Measurements from ENCODE around the gene CPNE6. TPM values are rescaled to one million over a fixed set of nuclear protein-coding genes. Genes with fewer than 3 reads are reported as not detected.

Gene CPNE6
- not detected in 2 replicates for total RNA-seq

DNA sequence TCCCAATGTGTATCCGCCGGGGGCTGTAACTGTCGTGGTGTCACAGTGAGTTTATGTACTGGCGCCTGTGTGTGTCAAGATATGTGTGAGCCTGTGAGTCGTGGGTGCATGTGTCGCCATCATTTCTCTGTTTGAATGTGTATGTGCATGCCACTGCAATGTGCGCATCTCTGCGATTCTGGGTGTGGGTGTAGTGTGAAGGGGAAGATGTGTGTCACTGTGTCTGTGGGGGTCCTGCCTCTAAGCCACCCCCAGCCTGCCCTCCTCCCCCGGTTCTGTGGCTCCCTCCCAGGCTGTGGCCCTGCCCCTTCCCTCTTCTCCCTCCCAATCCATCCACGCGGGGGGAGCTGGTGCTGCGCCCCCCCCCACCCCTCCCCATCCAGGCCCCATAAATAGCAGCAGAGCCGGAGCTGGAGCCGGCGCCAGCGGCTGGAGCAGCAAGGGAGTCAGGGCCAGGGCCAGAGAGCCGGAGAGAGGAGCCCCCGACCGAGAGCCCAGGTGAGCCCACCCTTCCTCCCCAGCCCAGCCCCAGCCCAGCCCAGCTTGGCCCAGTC is at the start of gene CPNE6:
TSS of gene CPNE6 (plus strand) at position 419 of the 554 bp plus-strand sequence. CDS start 1,375 bp downstream, outside the sequence.

DNA sequence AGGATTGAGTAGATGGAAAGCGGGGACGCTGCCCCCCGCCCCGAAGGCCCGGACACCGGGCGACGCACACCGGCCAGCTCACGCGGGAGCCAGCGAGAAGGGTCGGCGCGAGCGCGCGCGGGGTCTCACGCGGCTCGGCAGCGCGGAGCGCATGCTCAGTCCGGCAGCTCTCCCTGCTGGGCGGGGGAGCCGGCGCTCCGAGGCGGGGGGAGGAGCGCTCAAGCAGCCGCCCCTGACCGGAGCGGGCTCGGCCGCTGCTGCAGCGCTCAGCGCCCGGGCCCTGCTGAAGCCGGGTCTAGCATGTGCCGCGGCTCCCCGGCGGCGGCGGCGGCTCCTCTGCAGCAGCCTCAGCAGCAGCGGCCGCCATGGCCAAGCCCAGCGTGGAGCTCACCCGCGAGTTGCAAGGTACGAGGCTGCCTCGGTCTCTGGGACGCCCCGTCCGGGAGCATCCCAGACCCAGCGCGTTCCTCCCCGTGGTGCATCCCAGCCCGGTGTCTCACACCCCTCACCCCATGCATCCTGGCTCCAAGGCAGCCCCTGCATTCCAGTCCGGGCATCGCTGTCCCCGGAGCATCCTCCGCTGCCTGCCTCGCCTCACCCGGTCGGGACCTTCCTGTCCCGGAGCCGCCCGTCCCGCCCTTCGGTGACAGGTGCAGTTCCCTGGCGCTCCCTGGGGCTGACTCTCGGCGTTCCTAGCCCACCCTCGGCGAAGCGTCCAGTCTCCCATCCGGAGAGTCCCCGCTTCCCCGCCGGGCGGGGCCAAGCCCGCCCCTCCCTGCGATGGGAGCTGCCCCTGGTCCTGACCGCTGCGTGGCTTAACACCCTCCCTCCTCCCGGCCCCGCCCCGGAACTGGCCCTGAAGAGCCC is 19.3 kb upstream of the CPNE6 start, which contains the start of gene CARMIL3:
TSS of gene CARMIL3 (plus strand) at position 221 of the 867 bp plus-strand sequence. CDS start at position 366, 145 bp downstream.

GRCh38 chr14:24093901-24094840 is 22.8 kb downstream of the CPNE6 start, which contains the start of gene PCK2:
PCK2 (plus strand) TSS chr14:24094311; CDS start chr14:24094406, 95 bp downstream.

GRCh38 chr14:24114532-24115421 is 43.4 kb downstream of the CPNE6 start, which contains the start of the genes DCAF11 and NRL:
DCAF11 (plus strand) TSS chr14:24114777; CDS start chr14:24115595, 818 bp downstream.
NRL (minus strand) TSS chr14:24114949; CDS start chr14:24082848, 32,101 bp downstream.

Other genes with a start within 250 kb of the CPNE6 start
- gene DHRS4, start 117.8 kb upstream of the CPNE6 start, total RNA-seq = 26.0 and 29.6 TPM in 2 replicates
- 11.5 and 12.0 TPM in 2 replicates for gene DHRS4L2, start 82.6 kb upstream of the CPNE6 start, total RNA-seq
- gene CARMIL3, start 19.6 kb upstream of the CPNE6 start, total RNA-seq = under 0.01 and 0.24 TPM in 2 replicates
- 57.1 and 93.8 TPM in 2 replicates for gene PCK2, start 22.7 kb downstream of the CPNE6 start, total RNA-seq
- 70.1 and 80.1 TPM in 2 replicates for gene DCAF11, start 43.2 kb downstream of the CPNE6 start, total RNA-seq
- 0.96 and 1.9 TPM in 2 replicates for gene NRL, start 43.4 kb downstream of the CPNE6 start, total RNA-seq
- gene FITM1, start 59.1 kb downstream of the CPNE6 start, total RNA-seq = under 0.01 and 0.24 TPM in 2 replicates
- 92.9 and 152 TPM in 2 replicates for gene PSME1, start 64.6 kb downstream of the CPNE6 start, total RNA-seq
- gene EMC9, start 70.0 kb downstream of the CPNE6 start, total RNA-seq = 11.7 and 12.8 TPM in 2 replicates
- 33.7 and 78.8 TPM in 2 replicates for gene PSME2, start 75.0 kb downstream of the CPNE6 start, total RNA-seq
- 23.9 and 49.0 TPM in 2 replicates for gene RNF31, start 75.9 kb downstream of the CPNE6 start, total RNA-seq
- gene IRF9, start 89.7 kb downstream of the CPNE6 start, total RNA-seq = 16.8 and 62.9 TPM in 2 replicates
- gene REC8, start 100.5 kb downstream of the CPNE6 start, total RNA-seq = 1.7 and 6.0 TPM in 2 replicates
- 45.6 and 64.3 TPM in 2 replicates for gene IPO4, start 117.3 kb downstream of the CPNE6 start, total RNA-seq
- 63.9 and 79.9 TPM in 2 replicates for gene TM9SF1, start 123.9 kb downstream of the CPNE6 start, total RNA-seq
- not detected in 2 replicates for gene TSSK4, start 134.1 kb downstream of the CPNE6 start, total RNA-seq
- 32.8 and 40.7 TPM in 2 replicates for gene CHMP4A, start 141.9 kb downstream of the CPNE6 start, total RNA-seq
- 10.8 and 14.7 TPM in 2 replicates for gene MDP1, start 144.5 kb downstream of the CPNE6 start, total RNA-seq
- gene NEDD8, start 160.8 kb downstream of the CPNE6 start, total RNA-seq = 91.6 and 113 TPM in 2 replicates
- gene GMPR2, start 161.4 kb downstream of the CPNE6 start, total RNA-seq = 95.1 and 97.1 TPM in 2 replicates
- 53.1 and 287 TPM in 2 replicates for gene TINF2, start 171.1 kb downstream of the CPNE6 start, total RNA-seq
- gene TGM1, start 191.6 kb downstream of the CPNE6 start, total RNA-seq = 69.1 and 167 TPM in 2 replicates
- gene RABGGTA, start 200.0 kb downstream of the CPNE6 start, total RNA-seq = 53.9 and 65.1 TPM in 2 replicates
- gene DHRS1, start 228.2 kb downstream of the CPNE6 start, total RNA-seq = 23.0 and 29.4 TPM in 2 replicates
- 26.6 and 41.4 TPM in 2 replicates for gene NOP9, start 228.3 kb downstream of the CPNE6 start, total RNA-seq
- 1.4 and 6.0 TPM in 2 replicates for gene CIDEB, start 236.4 kb downstream of the CPNE6 start, total RNA-seq
- gene LTB4R2, start 238.6 kb downstream of the CPNE6 start, total RNA-seq = 30.3 and 32.5 TPM in 2 replicates
- gene LTB4R, start 239.9 kb downstream of the CPNE6 start, total RNA-seq = 13.5 and 13.6 TPM in 2 replicates

Data from tracheal epithelial cell (primary cell).